Measurements from ENCODE around the gene PRIMA1. TPM values are rescaled to one million over a fixed set of nuclear protein-coding genes. Genes with fewer than 3 reads are reported as not detected.

The PRIMA1 gene, protein sequence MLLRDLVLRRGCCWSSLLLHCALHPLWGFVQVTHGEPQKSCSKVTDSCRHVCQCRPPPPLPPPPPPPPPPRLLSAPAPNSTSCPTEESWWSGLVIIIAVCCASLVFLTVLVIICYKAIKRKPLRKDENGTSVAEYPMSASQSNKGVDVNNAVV
- polyA plus RNA-seq (2011; rRNA removed), result not detected in 2 replicates
- not detected in 2 replicates for polyA minus RNA-seq (2011; rRNA and poly(A)+ RNA removed)

GRCh38 chr14:93788293-93788542 is at the start of gene PRIMA1:
Gene PRIMA1, minus strand, starts transcription at chr14:93788485. Its CDS starts 767 bp downstream, at chr14:93787718.
- no peak for DNase-seq (ENCODE audit: low read depth)
- Histone ChIP-seq H3K27me3 (ENCODE audit: control insufficient read depth, insufficient read depth, low read length) (no peaks in the 10 kb centered on the region; the same call in 1 of the 2 replicates), H3K4me3 (ENCODE audit: low read depth, low read length) (no peak within 1 kb of the TSS), H3K36me3 (ENCODE audit: control insufficient read depth, insufficient read depth, low read length) (no peaks in the 10 kb centered on the region)
- CTCF ChIA-PET, result no interaction called here
- POLR2A ChIA-PET, result no interaction called here
- TF ChIP-seq CTCF (IDR thresholded peaks at IDR 0.05; ENCODE audit: insufficient read depth, low read depth, low read length), result no peak

DNA sequence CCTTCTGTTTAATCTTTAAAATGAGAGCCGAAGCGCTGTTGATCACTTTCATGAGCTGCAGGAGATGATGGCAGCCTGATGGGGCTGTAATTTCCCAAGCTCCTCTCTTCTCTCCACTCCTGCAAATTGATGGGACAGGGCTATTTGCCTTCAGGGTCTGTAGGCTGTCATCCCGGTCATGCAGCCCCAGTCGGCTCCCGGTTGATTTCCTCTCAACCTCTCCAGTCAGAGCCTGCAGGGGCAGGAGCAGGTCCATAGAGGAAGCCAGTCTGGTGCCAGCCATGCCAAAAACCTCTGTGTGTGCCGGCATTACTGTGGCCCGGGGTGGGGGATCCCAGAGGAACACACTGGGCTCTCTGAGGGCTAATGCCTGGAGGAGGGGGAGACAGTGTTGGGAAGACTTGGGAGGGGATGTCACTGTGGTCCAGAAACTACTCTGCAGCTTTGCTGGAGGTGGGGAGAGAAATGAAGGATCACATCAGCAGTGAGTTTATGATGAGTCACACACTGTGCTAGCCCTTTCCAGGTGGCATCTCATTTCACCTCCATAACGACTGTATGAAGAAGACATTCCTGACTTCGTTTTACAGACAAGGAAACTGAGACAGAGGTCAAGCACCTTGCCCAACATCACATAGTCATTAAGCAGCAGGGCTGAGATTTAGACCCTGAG is 46.5 kb upstream of the PRIMA1 start:
- no peak overlapping the region for H3K4me3 ChIP-seq (ENCODE audit: low read depth, low read length)

GRCh38 chr14:93832665-93833064 is 44.4 kb upstream of the PRIMA1 start:
- Histone ChIP-seq H3K27me3 (ENCODE audit: control insufficient read depth, insufficient read depth, low read length) (no peaks in the 10 kb centered on the region), H3K4me3 (ENCODE audit: low read depth, low read length) (no peak overlapping the region), H3K36me3 (ENCODE audit: control insufficient read depth, insufficient read depth, low read length) (no peaks in the 10 kb centered on the region)
- POLR2A ChIA-PET, result no interaction called here
- no peak for TF ChIP-seq CTCF (IDR thresholded peaks at IDR 0.05; ENCODE audit: insufficient read depth, low read depth, low read length)
- no peak for DNase-seq (ENCODE audit: low read depth)
- CTCF ChIA-PET, result interaction anchor here (1.0 kb wide), 1 partner anchor 591 kb away, joined by 3 read pairs; no protein-coding TSS in a partner anchor

More for the DNA sequence above, 46.5 kb upstream of the PRIMA1 start:
- no peak for DNase-seq (ENCODE audit: low read depth)
- no peaks in the 10 kb centered on the region for H3K27me3 ChIP-seq (ENCODE audit: control insufficient read depth, insufficient read depth, low read length)
- POLR2A ChIA-PET, result no interaction called here
- CTCF ChIA-PET, result no interaction called here
- no peak for TF ChIP-seq CTCF (IDR thresholded peaks at IDR 0.05; ENCODE audit: insufficient read depth, low read depth, low read length)
- no peaks in the 10 kb centered on the region for H3K36me3 ChIP-seq (ENCODE audit: control insufficient read depth, insufficient read depth, low read length)

GRCh38 chr14:93832081-93832480 is 43.8 kb upstream of the PRIMA1 start:
- Histone ChIP-seq H3K27me3 (ENCODE audit: control insufficient read depth, insufficient read depth, low read length) (no peaks in the 10 kb centered on the region), H3K4me3 (ENCODE audit: low read depth, low read length) (no peak overlapping the region), H3K36me3 (ENCODE audit: control insufficient read depth, insufficient read depth, low read length) (no peaks in the 10 kb centered on the region)
- DNase-seq (ENCODE audit: low read depth), result no peak
- TF ChIP-seq CTCF (IDR thresholded peaks at IDR 0.05; ENCODE audit: insufficient read depth, low read depth, low read length), result no peak
- ChIA-PET POLR2A (no interaction called here), CTCF (no interaction called here)

DNA sequence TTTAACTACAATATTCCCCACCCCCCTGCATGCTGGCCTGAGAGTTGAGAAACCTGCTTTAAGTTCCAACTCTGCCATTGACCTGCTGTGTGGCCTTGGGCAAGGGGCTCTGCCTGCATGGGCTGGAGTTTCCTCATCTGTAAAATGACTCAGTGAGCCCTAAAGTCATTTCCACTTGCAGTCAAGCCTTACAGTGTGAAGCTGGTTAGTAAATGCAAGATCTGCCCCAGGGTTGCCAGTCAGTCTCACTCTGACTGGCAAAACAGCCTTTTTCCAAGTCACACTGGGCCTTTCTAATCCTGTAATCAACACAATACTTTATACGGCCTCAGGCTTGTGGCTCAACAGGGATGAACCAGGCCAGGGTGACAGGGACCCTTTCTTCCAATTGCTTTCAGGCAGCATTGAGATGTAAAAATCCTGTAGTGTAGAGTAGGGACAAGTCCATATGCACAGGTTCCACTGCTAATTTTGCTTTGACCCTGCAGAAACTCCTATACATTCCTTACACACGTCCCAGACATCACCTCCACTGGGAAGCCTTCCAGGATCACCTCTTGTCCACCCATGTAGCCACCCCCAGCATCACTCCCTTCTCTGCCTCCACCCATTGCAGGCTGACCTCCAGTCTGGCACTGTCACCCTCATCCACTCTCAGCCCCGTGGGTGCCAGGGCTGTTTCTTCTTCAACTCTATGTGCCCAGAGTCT is 42.6 kb upstream of the PRIMA1 start:
- Histone ChIP-seq H3K4me3 (ENCODE audit: low read depth, low read length) (no peak overlapping the region), H3K27me3 (ENCODE audit: control insufficient read depth, insufficient read depth, low read length) (no peaks in the 10 kb centered on the region), H3K36me3 (ENCODE audit: control insufficient read depth, insufficient read depth, low read length) (no peaks in the 10 kb centered on the region)
- ChIA-PET CTCF (no interaction called here), POLR2A (no interaction called here)
- TF ChIP-seq CTCF (IDR thresholded peaks at IDR 0.05; ENCODE audit: insufficient read depth, low read depth, low read length), result no peak
- no peak for DNase-seq (ENCODE audit: low read depth)
